Liver (tissue), 3 donors: Measurements from ENCODE around the gene CTXN1.

Source experiments
- EGR1 ChIP-seq, 2 donors: IDR thresholded peaks; 2 replicates each; pipeline ENCODE4 v1.6.1; 2016 to 2018; ENCODE audit warnings: antibody characterized with exemption in 2 of 2, low read depth in 2 of 2
- JUND ChIP-seq, 2 donors: IDR thresholded peaks; 2 replicates each; pipeline ENCODE4 v1.6.1; 2016; ENCODE audit warnings: antibody characterized with exemption in 2 of 2
- RAD21 ChIP-seq, 2 donors: IDR thresholded peaks; 2 replicates each; pipeline ENCODE4 v1.6.1; 2016; ENCODE audit warnings: antibody characterized with exemption in 2 of 2, mild to moderate bottlenecking in 2 of 2
- RXRA ChIP-seq, 2 donors: IDR thresholded peaks; 2 replicates each; pipeline ENCODE4 v1.6.1; 2017 to 2018; ENCODE audit warnings: antibody characterized with exemption in 2 of 2, mild to moderate bottlenecking in 1 of 2
- SP1 ChIP-seq: IDR thresholded peaks from 2 replicates; pipeline ENCODE4 v1.6.1; 2018; ENCODE audit warnings: antibody characterized with exemption, mild to moderate bottlenecking
- TF ChIP-seq, protein P1 (sequence below): IDR thresholded peaks from 2 replicates; pipeline ENCODE4 v1.6.1; 2016; ENCODE audit warnings: antibody characterized with exemption
- TF ChIP-seq, protein P2 (sequence below): fragments of 150-350 bp; IDR thresholded peaks from 2 replicates; pipeline ENCODE4 v1.5.1; 2017; ENCODE audit warnings: improper control_type of control experiment, low read depth, low read length; ENCODE audit not compliant: missing input control
- TF ChIP-seq, protein P3 (sequence below): IDR thresholded peaks from 2 replicates; pipeline ENCODE4 v1.6.1; 2016; ENCODE audit warnings: antibody characterized with exemption
- donor health status: healthy.
- donor health status: healthy.

DNA sequence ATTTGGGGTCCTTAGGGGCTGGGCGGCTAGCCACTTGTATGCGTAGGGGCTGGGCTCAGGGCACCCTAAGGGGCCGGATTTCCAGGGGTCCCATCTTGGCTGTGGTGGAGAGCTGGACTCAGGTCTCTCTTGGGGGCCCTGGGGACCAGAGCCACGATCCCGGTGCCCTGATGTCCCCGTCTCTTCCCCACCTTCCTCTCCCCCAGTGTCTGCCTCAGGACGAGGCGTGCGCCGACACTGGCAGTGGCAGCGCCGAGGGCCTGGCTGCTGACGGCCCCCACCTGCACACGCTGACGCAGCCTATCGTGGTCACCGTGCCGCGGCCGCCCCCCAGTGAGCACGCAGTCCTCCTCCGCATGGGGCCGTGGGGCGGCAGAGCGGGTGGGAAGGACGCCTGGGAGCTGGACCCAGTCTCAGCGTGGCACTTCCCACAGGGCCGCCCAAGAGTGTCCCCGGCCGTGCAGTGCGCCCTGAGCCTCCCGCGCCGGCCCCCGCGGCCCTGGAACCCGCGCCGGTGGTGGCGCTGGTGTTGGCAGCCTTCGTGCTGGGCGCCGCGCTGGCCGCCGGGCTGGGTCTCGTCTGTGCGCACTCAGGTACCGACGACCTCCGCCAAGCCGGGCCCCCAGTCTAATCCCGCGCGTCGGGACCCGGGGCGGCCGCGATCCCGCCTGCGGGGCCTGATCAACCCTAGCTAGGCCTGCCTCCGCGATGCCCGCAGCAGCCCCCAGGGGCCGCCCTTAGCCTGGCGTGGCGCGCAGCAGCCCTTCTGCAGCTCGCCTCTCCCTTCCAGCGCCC, 8.5 kb downstream of the CTXN1 start:
- TF ChIP-seq, protein P1, sequence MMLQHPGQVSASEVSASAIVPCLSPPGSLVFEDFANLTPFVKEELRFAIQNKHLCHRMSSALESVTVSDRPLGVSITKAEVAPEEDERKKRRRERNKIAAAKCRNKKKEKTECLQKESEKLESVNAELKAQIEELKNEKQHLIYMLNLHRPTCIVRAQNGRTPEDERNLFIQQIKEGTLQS = no peak
- TF ChIP-seq, protein P2, sequence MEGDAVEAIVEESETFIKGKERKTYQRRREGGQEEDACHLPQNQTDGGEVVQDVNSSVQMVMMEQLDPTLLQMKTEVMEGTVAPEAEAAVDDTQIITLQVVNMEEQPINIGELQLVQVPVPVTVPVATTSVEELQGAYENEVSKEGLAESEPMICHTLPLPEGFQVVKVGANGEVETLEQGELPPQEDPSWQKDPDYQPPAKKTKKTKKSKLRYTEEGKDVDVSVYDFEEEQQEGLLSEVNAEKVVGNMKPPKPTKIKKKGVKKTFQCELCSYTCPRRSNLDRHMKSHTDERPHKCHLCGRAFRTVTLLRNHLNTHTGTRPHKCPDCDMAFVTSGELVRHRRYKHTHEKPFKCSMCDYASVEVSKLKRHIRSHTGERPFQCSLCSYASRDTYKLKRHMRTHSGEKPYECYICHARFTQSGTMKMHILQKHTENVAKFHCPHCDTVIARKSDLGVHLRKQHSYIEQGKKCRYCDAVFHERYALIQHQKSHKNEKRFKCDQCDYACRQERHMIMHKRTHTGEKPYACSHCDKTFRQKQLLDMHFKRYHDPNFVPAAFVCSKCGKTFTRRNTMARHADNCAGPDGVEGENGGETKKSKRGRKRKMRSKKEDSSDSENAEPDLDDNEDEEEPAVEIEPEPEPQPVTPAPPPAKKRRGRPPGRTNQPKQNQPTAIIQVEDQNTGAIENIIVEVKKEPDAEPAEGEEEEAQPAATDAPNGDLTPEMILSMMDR = peak; percentile 33
- TF ChIP-seq SP1 (no peak), RXRA (IDR thresholded peaks at IDR 0.05) (no peak), RAD21 (IDR thresholded peaks at IDR 0.05) (peak in 1 of 2 donors; percentile 55), EGR1 (IDR thresholded peaks at IDR 0.05; ENCODE audit: low read depth in 2 of 2) (no peak), JUND (IDR thresholded peaks at IDR 0.05) (no peak)
- TF ChIP-seq, protein P3, sequence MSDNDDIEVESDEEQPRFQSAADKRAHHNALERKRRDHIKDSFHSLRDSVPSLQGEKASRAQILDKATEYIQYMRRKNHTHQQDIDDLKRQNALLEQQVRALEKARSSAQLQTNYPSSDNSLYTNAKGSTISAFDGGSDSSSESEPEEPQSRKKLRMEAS = no peak
